GM13977 (cell line): ENCODE measurements around the gene TIAL1.
"Not testable (repeated sequence)": the region's sequence is repeated elsewhere in the genome, so short reads cannot be mapped to it uniquely, and the experiment has no call there.

Source experiments
- DNase-seq: peaks from one replicate; pipeline ENCODE4 v3.0.0; 2012; ENCODE audit warnings: low spot score
- in situ Hi-C: fragments of 300-500 bp; cut with MboI; formaldehyde crosslinking; loops from one replicate; pipeline ENCODE4 v1.12.0; 2022; ENCODE audit warnings: low sequenced_read_pairs, low pct_unique_long_range_greater_than_20kb, mixed read lengths, inconsistent platforms; ENCODE audit not compliant: unreplicated experiment
- TF ChIP-seq, protein P1 (sequence below): IDR thresholded peaks from 2 replicates; pipeline ENCODE4 v1.5.1; 2012; ENCODE audit warnings: mild to moderate bottlenecking, control low read depth; ENCODE audit not compliant: insufficient read depth; ENCODE audit errors: extremely low read depth, missing control alignments

TIAL1 gene

DNA sequence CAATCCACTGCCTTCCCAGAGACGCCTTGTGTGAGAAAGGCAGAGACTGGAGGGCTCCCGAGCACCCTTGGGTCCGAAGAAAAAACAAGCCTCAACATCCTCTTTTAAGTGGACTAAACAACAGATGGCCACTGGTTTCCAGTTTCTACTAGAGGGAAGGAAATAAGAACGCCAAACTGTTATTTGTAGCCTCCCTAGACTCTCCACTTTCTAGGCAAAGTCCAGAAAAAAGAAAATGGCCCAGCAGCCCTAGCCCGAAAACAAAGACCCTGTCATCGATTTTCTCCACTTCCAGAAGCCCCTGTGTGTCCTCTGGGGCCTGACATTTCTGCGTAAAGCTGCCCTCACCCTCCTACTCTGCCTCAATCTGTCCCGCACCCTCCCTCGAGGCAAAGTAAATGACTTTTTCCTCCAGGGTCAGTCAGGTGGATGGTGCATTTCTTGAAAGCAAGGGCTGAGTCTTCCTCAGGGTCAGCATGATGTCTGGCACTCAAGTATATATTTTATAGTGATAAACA is 60.2 kb downstream of the TIAL1 start:
- in situ Hi-C loops: no loop called here
- no peak for DNase-seq

DNA sequence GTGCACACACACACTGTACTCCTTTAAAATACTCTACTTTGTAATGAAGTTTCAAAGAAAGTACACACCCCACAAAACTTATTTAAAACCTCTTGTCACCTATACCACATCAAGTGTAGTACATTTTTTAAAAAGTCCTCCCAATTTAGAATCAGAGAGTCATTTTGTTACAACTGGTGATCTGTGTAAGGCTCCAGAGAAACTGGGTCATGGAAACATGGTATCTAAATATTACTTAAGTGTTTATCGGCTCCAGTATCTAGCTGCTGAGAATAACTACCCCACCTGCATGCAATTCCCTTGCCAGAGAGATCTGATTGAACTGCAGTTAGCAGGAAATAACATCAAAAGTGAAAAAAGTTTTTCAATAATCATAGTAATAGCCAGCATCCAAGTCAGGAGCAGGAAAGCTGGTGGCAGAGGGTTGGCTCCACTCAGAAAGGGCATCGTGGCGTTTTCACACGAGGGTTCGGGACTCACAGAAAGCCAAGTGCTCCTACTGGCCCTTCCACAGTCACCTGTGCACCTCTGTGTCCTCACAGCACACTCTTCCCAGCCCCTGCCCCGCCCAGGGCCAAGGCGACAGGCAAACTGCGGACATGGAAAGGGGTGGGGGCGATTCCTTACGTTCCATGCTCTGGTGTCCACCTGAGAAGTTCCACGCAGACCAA is 60.8 kb downstream of the TIAL1 start:
- TF ChIP-seq, protein P1, sequence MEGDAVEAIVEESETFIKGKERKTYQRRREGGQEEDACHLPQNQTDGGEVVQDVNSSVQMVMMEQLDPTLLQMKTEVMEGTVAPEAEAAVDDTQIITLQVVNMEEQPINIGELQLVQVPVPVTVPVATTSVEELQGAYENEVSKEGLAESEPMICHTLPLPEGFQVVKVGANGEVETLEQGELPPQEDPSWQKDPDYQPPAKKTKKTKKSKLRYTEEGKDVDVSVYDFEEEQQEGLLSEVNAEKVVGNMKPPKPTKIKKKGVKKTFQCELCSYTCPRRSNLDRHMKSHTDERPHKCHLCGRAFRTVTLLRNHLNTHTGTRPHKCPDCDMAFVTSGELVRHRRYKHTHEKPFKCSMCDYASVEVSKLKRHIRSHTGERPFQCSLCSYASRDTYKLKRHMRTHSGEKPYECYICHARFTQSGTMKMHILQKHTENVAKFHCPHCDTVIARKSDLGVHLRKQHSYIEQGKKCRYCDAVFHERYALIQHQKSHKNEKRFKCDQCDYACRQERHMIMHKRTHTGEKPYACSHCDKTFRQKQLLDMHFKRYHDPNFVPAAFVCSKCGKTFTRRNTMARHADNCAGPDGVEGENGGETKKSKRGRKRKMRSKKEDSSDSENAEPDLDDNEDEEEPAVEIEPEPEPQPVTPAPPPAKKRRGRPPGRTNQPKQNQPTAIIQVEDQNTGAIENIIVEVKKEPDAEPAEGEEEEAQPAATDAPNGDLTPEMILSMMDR: no peak
- no peak for DNase-seq
- in situ Hi-C loops: no loop called here

More for the DNA sequence above, 60.2 kb downstream of the TIAL1 start:
- TF ChIP-seq, protein P1: no peak

DNA sequence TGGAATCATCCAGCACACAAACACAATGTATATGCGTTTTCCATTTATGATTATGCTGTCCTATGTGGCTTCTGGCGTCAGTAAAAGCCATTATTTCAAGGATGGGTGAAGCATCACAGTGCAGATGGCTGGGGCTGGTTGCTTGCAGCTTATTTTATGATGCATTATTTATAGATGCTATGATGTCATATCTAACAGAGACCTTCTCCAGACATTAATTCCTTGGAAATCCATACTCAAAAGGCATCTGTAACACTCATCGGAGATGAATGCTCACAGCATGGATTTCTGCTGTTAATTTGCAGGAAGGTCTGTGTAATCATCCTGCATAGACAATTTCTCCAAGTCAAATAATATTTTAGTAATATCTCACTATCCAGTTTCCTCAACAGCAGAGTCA is 61.5 kb downstream of the TIAL1 start:
- TF ChIP-seq, protein P1: no peak
- DNase-seq: no peak
- in situ Hi-C loops: no loop called here

DNA sequence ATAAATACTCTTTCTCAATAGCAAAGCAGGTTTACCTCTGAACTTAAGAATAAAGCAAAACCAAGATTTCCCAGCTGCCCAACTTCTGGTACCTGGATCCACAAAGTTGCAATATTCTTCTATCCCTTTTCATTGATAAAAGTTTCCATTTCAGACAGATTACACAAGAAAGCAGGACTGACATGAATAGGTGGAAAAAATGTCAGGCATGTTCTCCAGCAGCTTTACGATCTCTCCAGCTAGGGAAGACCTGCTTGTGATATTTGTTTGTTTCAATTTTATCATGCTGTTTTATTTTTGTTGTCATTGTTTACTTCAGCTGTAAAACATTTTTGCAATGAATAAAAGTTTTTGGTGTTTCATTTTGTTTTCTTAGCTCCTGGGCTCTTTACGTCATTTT is 63.3 kb downstream of the TIAL1 start:
- DNase-seq: no peak
- in situ Hi-C loops: no loop called here
- TF ChIP-seq, protein P1: no peak

DNA sequence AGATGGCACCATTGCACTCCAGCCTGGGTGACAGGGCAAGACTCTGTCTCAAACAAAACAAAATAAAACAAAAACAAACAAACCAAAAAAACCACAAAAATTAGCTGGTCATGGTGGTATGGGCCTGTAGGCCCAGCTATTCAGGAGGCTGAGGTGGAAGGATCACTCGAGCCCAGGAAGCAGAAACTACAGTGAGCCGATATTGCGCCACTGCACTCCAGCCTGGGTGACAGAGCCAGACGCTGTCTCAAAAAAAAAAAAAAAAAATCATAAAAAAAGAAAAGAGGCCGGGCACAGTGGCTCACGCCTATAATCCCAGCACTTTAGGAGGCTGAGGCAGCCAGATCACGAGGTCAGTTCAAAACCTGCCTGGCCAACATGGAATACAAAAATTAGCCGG is 64.0 kb downstream of the TIAL1 start:
- in situ Hi-C loops, DNase-seq: not testable (repeated sequence)

DNA sequence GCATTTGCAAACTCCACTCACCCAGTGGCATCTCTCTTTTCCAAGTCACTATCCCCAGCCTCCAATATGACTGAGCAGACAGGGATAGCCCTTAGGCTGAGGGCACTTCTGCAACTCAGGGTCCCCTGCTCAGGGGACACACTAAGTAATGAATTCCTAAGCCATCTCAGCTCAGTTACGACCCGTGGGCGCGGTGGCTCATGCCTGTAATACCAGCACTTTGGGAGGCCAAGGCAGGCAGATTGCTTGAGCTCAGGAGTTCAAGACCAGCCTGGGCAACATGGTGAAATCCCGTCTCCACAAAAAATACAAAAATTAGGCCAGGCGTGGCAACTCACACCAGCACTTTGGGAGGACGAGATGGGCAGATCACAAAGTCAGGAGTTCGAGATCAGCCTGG is 64.5 kb downstream of the TIAL1 start:
- DNase-seq, in situ Hi-C loops: not testable (repeated sequence)

DNA sequence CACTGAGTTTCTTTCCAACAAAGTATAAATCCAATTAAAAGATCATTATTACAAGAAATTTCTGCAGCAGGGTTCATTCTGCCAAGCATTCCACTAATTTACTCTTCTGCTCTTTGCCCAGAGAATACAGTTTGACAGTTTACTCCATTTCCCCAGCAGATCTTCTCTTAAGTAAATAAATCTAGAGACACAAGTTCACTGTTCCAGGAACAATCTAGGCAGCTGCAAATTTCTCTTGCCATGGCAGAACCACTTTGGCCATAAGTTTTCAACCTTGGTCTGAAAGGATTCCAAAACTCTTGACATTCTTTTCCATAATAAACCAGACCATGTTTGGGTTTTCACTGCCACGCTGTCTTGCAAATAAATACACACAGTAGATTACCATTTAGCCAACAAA is 65.7 kb downstream of the TIAL1 start:
- in situ Hi-C loops: no loop called here
- no peak for DNase-seq
- TF ChIP-seq, protein P1: no peak

DNA sequence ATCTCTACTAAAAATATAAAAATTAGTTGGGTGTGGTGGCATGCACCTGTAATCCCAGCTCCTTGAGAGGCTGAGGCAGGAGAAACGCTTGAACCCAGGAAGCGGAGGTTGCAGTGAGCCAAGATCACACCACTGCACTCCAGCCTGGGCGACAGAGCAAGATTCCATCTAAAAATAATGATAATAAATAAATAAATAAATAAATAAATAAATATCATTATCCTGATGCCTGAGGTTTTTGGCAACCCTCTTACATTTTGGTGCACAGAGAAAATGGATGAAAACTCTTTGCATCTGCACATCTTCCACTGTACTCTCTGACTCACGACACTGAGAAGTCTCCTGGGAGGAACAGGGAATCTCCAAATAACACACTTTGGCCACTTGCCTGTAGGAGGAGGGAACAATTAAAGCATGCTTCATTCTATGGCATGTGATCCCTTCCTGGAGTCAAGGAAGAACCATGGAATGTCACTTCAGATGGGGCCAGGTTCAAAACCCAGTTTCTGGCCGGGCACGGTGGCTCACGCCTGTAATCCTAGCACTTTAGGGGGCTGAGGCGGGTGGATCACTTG is 68.0 kb downstream of the TIAL1 start:
- in situ Hi-C loops, DNase-seq: not testable (repeated sequence)
